ENCODE measurements around the gene PUM2. TPM values are rescaled to one million over a fixed set of nuclear protein-coding genes. Genes with fewer than 3 reads are reported as not detected.
A peak's percentile ranks its signal among the peaks of the same experiment; 100 is the strongest.

Gene PUM2
- total RNA-seq (100 to 1,000 TPM; 128 to 154 (median 138) TPM), total RNA-seq (95.3 to 241 (median 140) reads per million in 29 experiments)
- total RNA-seq (2013), result 132 TPM

- peaks cover 38 to 43% of the 10 kb centered on the region in 2 experiments for H3K4me1 ChIP-seq (ENCODE audit: control insufficient read depth in 1 of 2, extremely low read depth in 1 of 2, insufficient read depth in 2 of 2, low read length in 2 of 2)
- Mint-ChIP-seq H3K4me3 (peak within 1 kb of the TSS in 2 of 3 donors; percentile 92 to 93), H3K27ac (peak within 1 kb of the TSS; percentile 81 to 83), H3K4me1 (peaks cover 38 to 43% (median 38%) of the 10 kb centered on the region in 3 donors), H3K36me3 (peaks cover 13% of the 10 kb centered on the region), H3K27me3 (no peaks in the 10 kb centered on the region), H3K9me3 (no peaks in the 10 kb centered on the region)
- CTCF ChIA-PET, result interaction anchor here (0.6 to 1.5 kb wide), 6 partner anchors 8 to 300 kb away, joined by 3 to 10 read pairs (median 6); partner anchors contain the start of genes HS1BP3 (in 1 of the 2) and RHOB (in 1 of the 2)
- H3K27ac ChIP-seq (ENCODE audit: low read length), result peak within 1 kb of the TSS; percentile 84
- H3K4me3 ChIP-seq (ENCODE audit: control insufficient read depth in 1 of 2, extremely low read depth in 1 of 2, low read length in 1 of 2), result peak within 1 kb of the TSS; percentile 78 to 86
- POLR2A ChIA-PET, result interaction anchor here in 1 of 2 donors (1.0 kb wide), 1 partner anchor 96 kb away, joined by 3 read pairs; the partner anchor contains the start of gene RHOB
- DNase-seq, result peak; percentile 91 to 99 (median 95)
- H3K9me3 ChIP-seq, result no peaks in the 10 kb centered on the region
- peaks cover 0 to 4% of the 10 kb centered on the region in 2 donors for H3K36me3 ChIP-seq (ENCODE audit: control insufficient read depth in 2 of 2, extremely low read depth in 1 of 2, insufficient read depth in 1 of 2, low read length in 1 of 2)
- WGBS (ENCODE audit: insufficient coverage), result under 1% methylated on average over 45 of the region's 70 CpGs
- H3K27me3 ChIP-seq (replicated peaks in 1 of 2; ENCODE audit: control insufficient read depth in 2 of 2, extremely low read depth in 1 of 2, insufficient read depth in 2 of 2, low read length in 1 of 2), result no peaks in the 10 kb centered on the region
- peak; percentile 79 to 90 (median 82) for ATAC-seq (replicated peaks in 1 of 4)
Measured at GRCh38 chr2:20350753-20351554, at the start of gene PUM2. PUM2 (minus strand) TSS chr2:20350844; CDS start chr2:20327360, 23,484 bp downstream.

DNA sequence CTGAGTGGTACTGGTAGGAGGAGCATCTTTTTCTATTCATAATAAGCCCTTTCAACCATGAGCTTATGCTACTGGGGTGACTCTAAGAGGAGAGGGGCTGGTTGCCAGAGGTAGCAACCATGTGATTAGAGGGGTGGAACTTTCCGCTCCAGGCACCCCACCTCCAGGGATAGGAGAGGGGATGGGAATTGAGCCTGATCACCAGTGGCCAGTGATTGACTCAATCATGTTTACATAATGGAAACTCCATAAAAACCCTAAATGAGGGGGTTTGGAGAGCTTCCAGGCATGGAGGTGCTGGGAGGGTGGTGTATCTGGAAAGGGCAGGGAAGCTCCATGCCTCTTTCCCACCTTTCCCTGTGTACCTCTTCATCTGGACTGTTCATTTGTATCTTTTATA lies 49.7 kb upstream of the PUM2 start:
- Mint-ChIP-seq H3K36me3 (no peaks in the 10 kb centered on the region), H3K27ac (no peak overlapping the region), H3K9me3 (no peaks in the 10 kb centered on the region), H3K4me3 (no peak overlapping the region), H3K27me3 (peaks cover 7 to 14% of the 10 kb centered on the region in 2 donors), H3K4me1 (no peaks in the 10 kb centered on the region)
- Histone ChIP-seq H3K36me3 (ENCODE audit: control insufficient read depth in 2 of 2, extremely low read depth in 1 of 2, insufficient read depth in 1 of 2, low read length in 1 of 2) (no peaks in the 10 kb centered on the region), H3K9me3 (no peaks in the 10 kb centered on the region), H3K27me3 (replicated peaks in 1 of 2; ENCODE audit: control insufficient read depth in 2 of 2, extremely low read depth in 1 of 2, insufficient read depth in 2 of 2, low read length in 1 of 2) (peaks cover 0 to 9% of the 10 kb centered on the region in 2 experiments), H3K4me1 (ENCODE audit: control insufficient read depth in 1 of 2, extremely low read depth in 1 of 2, insufficient read depth in 2 of 2, low read length in 2 of 2) (no peaks in the 10 kb centered on the region), H3K4me3 (ENCODE audit: control insufficient read depth in 1 of 2, extremely low read depth in 1 of 2, low read length in 1 of 2) (no peak overlapping the region), H3K27ac (ENCODE audit: low read length) (no peak overlapping the region)
- POLR2A ChIA-PET, result no interaction called here
- no peak for ATAC-seq (replicated peaks in 1 of 4)
- DNase-seq, result no peak
- CTCF ChIA-PET, result no interaction called here
- no CpG with 5 or more reads among the region's 1 CpG for WGBS (ENCODE audit: insufficient coverage)

DNA sequence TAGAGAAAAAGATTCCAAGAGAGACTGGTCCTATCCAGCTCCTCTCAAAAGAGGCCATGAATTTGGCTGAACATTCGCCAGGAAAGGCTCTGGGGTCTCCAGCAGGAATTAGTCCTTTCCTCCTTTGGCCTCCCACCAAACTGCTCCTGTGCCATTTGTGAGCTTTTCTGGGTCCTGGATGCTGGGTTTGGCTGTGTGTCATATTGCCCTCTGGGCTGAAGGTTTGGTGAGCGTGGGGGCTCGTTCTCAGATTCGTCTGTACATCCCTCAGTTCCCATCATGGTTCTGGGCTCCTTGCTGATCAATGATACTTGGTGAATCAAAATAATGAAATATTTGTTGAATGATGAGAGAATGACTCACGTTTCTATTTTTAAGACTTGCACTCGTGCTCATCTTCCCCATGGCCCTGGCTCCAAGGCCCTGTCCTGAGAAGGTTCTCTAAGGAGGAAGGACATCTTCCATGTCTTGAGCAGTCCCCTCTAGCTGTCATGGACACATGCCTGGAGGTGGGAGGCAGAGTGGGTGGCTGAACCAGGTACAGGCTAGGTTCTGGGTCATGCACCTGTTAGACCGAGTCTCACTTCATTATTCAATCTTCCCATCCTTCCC lies 48.4 kb upstream of the PUM2 start:
- no peaks in the 10 kb centered on the region for H3K9me3 Mint-ChIP-seq
- POLR2A ChIA-PET, result no interaction called here
- H3K27me3 Mint-ChIP-seq, result peaks cover 7 to 12% of the 10 kb centered on the region in 2 donors
- H3K36me3 ChIP-seq (ENCODE audit: control insufficient read depth in 2 of 2, extremely low read depth in 1 of 2, insufficient read depth in 1 of 2, low read length in 1 of 2), result no peaks in the 10 kb centered on the region
- 80% methylated on average over 2 of the region's 7 CpGs for WGBS (ENCODE audit: insufficient coverage)
- H3K4me3 ChIP-seq (ENCODE audit: control insufficient read depth in 1 of 2, extremely low read depth in 1 of 2, low read length in 1 of 2), result no peak overlapping the region
- CTCF ChIA-PET, result interaction anchor here in 1 of 2 donors (0.6 kb wide), 1 partner anchor 315 kb away, joined by 3 read pairs; no protein-coding TSS in a partner anchor
- ATAC-seq (replicated peaks in 1 of 4) (no peak), DNase-seq (no peak)
- no peaks in the 10 kb centered on the region for H3K36me3 Mint-ChIP-seq
- no peaks in the 10 kb centered on the region for H3K4me1 ChIP-seq (ENCODE audit: control insufficient read depth in 1 of 2, extremely low read depth in 1 of 2, insufficient read depth in 2 of 2, low read length in 2 of 2)
- no peaks in the 10 kb centered on the region for H3K9me3 ChIP-seq
- no peaks in the 10 kb centered on the region for H3K4me1 Mint-ChIP-seq
- H3K27ac ChIP-seq (ENCODE audit: low read length), result no peak overlapping the region
- no peak overlapping the region for H3K27ac Mint-ChIP-seq
- H3K27me3 ChIP-seq (replicated peaks in 1 of 2; ENCODE audit: control insufficient read depth in 2 of 2, extremely low read depth in 1 of 2, insufficient read depth in 2 of 2, low read length in 1 of 2), result peaks cover 0 to 9% of the 10 kb centered on the region in 2 experiments
- H3K4me3 Mint-ChIP-seq, result no peak overlapping the region

- H3K27me3 ChIP-seq (replicated peaks in 1 of 2; ENCODE audit: control insufficient read depth in 2 of 2, extremely low read depth in 1 of 2, insufficient read depth in 2 of 2, low read length in 1 of 2), result peaks cover 0 to 11% of the 10 kb centered on the region in 2 experiments
- ATAC-seq (replicated peaks in 1 of 4), result no peak
- H3K4me1 Mint-ChIP-seq, result no peaks in the 10 kb centered on the region
- H3K4me3 Mint-ChIP-seq, result no peak overlapping the region
- H3K27me3 Mint-ChIP-seq, result peaks cover 7 to 14% of the 10 kb centered on the region in 2 donors
- no peak overlapping the region for H3K27ac ChIP-seq (ENCODE audit: low read length)
- no peaks in the 10 kb centered on the region for H3K9me3 Mint-ChIP-seq
- H3K9me3 ChIP-seq, result no peaks in the 10 kb centered on the region
- CTCF ChIA-PET, result no interaction called here
- no peak overlapping the region for H3K4me3 ChIP-seq (ENCODE audit: control insufficient read depth in 1 of 2, extremely low read depth in 1 of 2, low read length in 1 of 2)
- no peaks in the 10 kb centered on the region for H3K4me1 ChIP-seq (ENCODE audit: control insufficient read depth in 1 of 2, extremely low read depth in 1 of 2, insufficient read depth in 2 of 2, low read length in 2 of 2)
- POLR2A ChIA-PET, result no interaction called here
- no peaks in the 10 kb centered on the region for H3K36me3 ChIP-seq (ENCODE audit: control insufficient read depth in 2 of 2, extremely low read depth in 1 of 2, insufficient read depth in 1 of 2, low read length in 1 of 2)
- WGBS (ENCODE audit: insufficient coverage), result 92% methylated on average over 4 of the region's 5 CpGs
- no peak for DNase-seq
- H3K27ac Mint-ChIP-seq, result no peak overlapping the region
- no peaks in the 10 kb centered on the region for H3K36me3 Mint-ChIP-seq
Measured at GRCh38 chr2:20397811-20398447, 47.3 kb upstream of the PUM2 start.

DNA sequence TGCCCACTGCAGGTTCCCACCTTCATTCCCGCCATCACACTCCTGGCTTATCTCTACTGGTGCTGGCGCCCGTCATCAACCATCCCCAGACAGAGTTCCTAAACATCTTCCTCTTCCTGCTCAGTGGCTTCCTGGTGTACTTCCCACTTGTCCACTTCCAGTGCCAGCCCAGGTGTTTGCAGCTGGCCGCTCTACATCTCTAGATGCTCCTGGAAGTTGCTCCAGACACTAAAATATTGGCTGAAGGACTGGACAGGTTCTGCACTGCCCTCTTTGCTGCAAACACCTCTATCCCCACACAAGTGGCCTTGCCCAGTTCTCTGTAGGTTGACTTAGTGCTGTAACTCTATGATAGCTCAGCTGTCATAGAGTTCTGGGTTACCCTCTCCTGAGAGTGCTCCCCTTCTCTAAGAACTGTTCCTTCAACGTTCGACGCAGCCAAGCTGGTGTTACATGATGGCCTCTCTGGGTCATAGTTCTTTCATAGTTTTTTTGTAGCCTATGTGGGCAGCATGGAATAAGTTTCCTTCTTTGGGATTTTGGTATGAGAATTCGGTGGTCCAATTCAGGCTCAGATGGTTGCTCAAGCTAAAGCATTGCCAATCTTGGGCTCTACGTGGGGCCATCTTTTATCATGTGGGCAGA lies 45.8 kb upstream of the PUM2 start:
- CTCF ChIA-PET, result no interaction called here
- Mint-ChIP-seq H3K9me3 (no peaks in the 10 kb centered on the region), H3K4me1 (no peaks in the 10 kb centered on the region)

DNA sequence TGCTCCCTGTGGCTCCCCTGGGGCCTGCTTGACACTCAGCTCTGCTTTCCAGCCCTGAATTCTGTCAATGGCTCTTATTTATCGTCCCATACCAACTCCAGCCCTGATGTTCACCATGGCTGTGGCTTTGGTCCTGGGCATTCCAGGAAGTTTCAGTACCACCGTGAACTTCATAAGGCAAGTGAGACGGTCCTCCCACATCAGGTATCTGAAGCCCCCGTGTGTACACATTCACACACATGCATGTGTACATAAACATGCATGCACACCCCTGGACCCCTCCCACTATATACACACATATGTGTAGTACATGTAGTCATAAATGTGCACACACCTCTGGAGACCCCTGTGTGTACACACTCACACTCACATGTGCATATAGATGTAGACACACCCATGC lies 43.3 kb upstream of the PUM2 start:
- no peaks in the 10 kb centered on the region for H3K9me3 Mint-ChIP-seq

More for the DNA sequence above, 45.8 kb upstream of the PUM2 start:
- ATAC-seq (replicated peaks in 1 of 4), result no peak
- Mint-ChIP-seq H3K36me3 (no peaks in the 10 kb centered on the region), H3K27ac (no peak overlapping the region), H3K27me3 (peaks cover 7 to 15% of the 10 kb centered on the region in 2 donors), H3K4me3 (no peak overlapping the region)
- WGBS (ENCODE audit: insufficient coverage), result 82% methylated on average over 9 of the region's 9 CpGs
- Histone ChIP-seq H3K36me3 (ENCODE audit: control insufficient read depth in 2 of 2, extremely low read depth in 1 of 2, insufficient read depth in 1 of 2, low read length in 1 of 2) (no peaks in the 10 kb centered on the region), H3K27me3 (replicated peaks in 1 of 2; ENCODE audit: control insufficient read depth in 2 of 2, extremely low read depth in 1 of 2, insufficient read depth in 2 of 2, low read length in 1 of 2) (peaks cover 0 to 15% of the 10 kb centered on the region in 2 experiments), H3K4me1 (ENCODE audit: control insufficient read depth in 1 of 2, extremely low read depth in 1 of 2, insufficient read depth in 2 of 2, low read length in 2 of 2) (no peaks in the 10 kb centered on the region), H3K9me3 (no peaks in the 10 kb centered on the region), H3K27ac (ENCODE audit: low read length) (no peak overlapping the region), H3K4me3 (ENCODE audit: control insufficient read depth in 1 of 2, extremely low read depth in 1 of 2, low read length in 1 of 2) (no peak overlapping the region)
- no peak for DNase-seq
- POLR2A ChIA-PET, result no interaction called here

More for the DNA sequence above, 43.3 kb upstream of the PUM2 start:
- H3K4me3 Mint-ChIP-seq, result no peak overlapping the region
- POLR2A ChIA-PET, result no interaction called here
- Histone ChIP-seq H3K27ac (ENCODE audit: low read length) (no peak overlapping the region), H3K36me3 (ENCODE audit: control insufficient read depth in 2 of 2, extremely low read depth in 1 of 2, insufficient read depth in 1 of 2, low read length in 1 of 2) (no peaks in the 10 kb centered on the region), H3K4me3 (ENCODE audit: control insufficient read depth in 1 of 2, extremely low read depth in 1 of 2, low read length in 1 of 2) (no peak overlapping the region), H3K9me3 (no peaks in the 10 kb centered on the region), H3K27me3 (replicated peaks in 1 of 2; ENCODE audit: control insufficient read depth in 2 of 2, extremely low read depth in 1 of 2, insufficient read depth in 2 of 2, low read length in 1 of 2) (peaks cover 0 to 23% of the 10 kb centered on the region in 2 experiments), H3K4me1 (ENCODE audit: control insufficient read depth in 1 of 2, extremely low read depth in 1 of 2, insufficient read depth in 2 of 2, low read length in 2 of 2) (no peaks in the 10 kb centered on the region)
- no peak overlapping the region for H3K27ac Mint-ChIP-seq
- H3K4me1 Mint-ChIP-seq, result no peaks in the 10 kb centered on the region
- H3K27me3 Mint-ChIP-seq, result peaks cover 7 to 17% of the 10 kb centered on the region in 2 donors
- DNase-seq (no peak), ATAC-seq (replicated peaks in 1 of 4) (no peak)
- WGBS (ENCODE audit: insufficient coverage), result 93% methylated on average over 3 of the region's 4 CpGs
- no peaks in the 10 kb centered on the region for H3K36me3 Mint-ChIP-seq
- CTCF ChIA-PET, result no interaction called here
